ENCODE results near the gene COA4.

COA4 gene

DNA sequence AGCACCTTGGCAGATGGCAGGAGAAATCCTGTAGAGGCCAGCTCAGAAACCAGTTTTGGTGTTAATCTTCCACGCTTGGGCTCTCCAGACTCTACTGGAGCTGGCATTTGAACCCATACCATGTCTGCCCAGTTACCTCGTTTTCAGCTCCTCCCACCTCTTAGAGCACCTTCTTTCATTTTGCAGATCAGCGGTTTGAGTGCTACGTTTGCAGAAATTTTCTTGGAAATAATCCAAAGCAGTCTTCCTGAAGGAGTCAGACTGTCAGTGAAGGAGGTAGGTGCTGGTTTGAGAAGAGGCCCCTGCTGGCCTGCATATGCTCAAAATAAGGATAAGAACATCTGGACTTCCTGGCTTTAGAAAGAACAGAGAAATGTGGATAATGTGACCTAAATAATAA, 13.7 kb downstream of the COA4 start:
- no peak for DNase-seq (ENCODE audit: low read depth)

DNA sequence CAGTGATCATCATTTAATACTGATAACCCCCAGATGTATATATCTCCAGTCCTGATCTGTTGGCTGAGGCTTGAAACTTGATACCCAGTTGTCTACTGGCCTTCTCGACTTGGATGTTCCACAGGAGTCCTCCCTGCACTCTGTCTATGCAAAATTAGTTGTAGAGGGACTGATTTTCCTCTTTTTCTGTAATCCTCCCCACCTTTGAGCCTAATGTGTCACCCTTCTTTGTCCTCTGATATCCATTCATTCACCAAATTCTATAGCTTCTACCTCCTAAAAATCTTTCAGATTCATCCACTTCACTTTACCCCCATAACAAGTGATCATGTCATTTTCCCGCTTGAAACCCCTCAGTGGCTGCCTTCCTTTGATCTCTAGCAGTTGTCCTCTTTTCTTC, 16.4 kb downstream of the COA4 start:
- no peak for DNase-seq (ENCODE audit: low read depth)

DNA sequence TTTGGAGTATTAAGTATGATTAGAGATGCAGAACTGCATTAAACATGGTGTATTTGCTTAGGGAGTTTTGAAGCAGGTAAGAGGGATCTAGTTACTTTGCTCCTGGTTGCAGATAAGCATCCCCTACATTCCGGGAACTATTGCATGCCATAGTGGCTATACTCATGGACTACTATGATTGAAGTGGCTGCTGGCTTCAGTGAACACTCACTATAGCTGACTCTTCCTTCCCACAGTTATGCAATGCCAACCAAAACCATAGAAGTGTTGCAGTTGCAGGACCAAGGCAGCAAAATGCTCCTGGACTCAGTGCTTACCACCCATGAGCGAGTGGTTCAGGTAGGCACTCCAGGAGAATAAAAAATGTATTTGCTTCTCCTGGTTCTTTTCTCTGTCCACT, 17.0 kb downstream of the COA4 start:
- no peak for DNase-seq (ENCODE audit: low read depth)

DNA sequence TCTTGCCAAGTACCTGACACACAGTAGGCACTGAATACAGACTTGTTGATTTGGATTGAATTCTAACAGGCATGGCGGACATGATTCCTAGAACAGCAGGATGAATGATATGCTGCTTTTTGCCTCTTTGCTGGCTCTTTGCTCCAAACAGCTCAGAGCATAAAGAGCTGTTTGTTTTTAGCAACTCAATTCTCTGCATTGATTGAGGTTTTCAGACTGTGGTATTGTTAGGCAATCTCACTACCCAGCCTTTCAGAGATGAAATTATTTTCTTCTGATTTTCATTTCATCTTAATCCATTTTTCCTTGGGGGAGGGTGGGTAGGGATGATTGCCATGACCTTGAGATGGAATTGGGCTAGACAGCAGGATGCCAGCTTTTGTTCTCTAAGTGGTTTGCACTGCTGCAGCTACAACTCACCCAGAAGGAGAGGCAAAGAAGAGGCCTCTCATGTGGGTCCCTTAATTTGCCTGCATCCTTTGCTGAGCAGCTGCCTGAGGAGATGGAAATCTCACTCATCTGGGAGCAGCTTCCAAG, 20.5 kb downstream of the COA4 start:
- DNase-seq (ENCODE audit: low read depth): no peak

DNA sequence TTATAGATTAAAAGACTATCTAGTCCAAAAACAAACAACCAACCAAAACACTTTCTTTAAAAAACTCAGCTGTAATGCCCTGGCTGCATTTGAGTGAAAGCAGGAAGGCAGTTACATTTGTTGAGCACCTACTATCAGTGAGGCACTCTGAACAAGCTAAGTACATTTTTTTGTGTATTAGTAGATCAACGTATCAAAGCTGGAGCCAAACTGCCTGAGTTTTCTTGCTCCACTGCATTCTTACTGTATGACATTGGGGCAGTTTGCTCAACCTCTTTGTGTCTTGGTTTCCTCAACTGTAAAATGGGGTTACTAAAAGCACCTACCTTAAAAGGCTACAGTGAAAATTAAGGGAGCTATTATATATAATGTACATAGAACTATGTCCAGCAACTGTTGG, 22.0 kb downstream of the COA4 start:
- DNase-seq (ENCODE audit: low read depth): no peak

DNA sequence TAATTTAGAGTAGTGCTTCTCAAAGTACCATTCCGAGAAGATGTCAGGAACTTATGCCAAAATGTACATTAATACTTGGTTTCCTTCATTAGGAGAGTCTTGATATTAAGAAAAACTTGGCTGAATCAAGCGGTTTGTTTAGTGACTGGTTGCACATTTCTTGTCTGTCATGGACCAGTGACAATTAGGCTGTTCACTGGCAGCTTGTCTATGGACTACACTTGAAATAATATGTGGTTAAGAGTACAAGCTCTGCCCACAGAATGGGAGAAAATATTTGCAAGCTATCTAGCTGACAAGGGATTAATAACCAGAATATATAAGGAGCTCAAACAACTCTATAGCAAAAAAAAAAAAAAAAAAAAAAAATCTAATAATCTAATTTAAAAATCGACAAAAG, 24.6 kb downstream of the COA4 start:
- no peak for DNase-seq (ENCODE audit: low read depth)

DNA sequence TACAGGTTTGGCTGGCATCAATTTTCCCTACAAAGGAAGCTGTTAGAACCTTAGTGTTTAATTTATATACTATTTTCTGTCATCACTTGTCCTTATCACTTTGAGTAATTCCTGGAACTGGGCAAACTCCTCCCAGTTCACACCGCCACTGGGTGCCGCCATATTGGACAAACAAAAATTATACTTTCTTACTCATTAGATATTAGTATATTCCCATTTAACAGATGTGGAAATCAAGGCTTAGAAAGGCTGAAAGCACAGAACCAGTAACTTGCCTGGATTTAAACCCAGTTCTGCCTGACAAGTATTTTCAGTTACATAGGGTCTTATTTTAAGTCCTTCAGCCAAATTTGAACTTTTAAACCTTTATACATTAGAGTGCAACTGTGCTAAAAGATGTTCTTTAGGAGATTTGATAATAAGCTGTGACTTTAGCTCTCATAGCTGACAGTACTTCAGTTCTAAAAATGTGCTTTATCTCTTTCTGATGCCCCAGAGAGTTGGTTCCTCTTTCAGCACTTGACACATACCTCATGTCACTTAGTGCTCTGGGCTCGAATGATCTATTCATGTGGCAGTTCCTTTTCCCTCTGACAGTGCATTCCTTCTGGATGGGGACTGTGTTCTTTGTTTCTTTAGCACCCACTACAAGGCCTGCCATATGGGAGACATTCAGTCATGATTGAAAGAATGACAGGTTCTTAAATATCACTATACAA, 25.4 kb downstream of the COA4 start:
- DNase-seq (ENCODE audit: low read depth): no peak

DNA sequence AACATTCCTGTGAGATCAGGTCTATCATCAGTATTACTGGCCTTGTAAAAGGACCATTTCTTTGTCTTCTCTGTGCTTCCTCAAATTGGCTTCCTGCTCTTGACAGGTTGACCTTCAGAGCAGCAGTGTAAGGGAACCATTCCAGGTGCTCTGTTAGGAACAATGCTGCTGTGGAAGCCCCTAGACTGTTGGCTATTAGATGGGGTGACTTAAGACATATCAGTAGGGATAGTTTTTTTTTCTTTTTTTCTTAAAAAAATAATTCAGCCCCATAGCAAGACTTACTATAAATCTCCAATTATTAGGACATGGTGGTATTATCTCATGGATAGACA, 37.6 kb downstream of the COA4 start:
- DNase-seq (ENCODE audit: low read depth): no peak

DNA sequence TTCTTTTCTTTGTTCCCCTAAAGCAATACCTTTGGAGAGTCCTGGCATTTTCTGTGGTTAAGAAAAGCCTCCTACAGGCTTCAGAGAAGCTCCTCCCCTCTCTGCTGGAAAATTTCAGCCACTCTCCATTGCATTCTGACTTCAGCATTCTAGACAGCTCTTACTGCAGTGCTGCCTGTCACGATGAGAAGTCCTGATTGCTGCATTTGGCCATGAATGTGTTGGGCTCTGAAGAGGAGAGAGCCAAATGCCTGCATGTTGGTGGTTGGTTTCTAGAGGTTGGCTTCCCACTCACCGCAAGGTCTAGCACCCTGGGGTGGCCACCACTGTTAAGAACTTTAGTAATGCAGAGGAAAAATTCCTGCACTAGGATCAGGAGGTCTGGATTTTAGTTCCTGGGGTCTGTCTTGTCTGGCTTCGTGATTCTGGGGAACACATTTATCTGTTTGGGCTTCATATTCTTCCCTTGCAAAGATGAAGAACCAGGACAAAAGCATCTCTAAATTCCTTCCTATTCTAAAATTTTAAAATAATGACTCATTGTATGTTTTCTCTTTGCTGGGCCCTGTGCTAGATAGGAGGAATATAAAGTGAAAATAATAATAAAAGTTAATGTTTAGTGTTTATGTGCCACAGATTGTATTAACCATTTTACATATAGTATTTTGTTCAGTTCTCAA, 38.1 kb downstream of the COA4 start:
- no peak for DNase-seq (ENCODE audit: low read depth)

DNA sequence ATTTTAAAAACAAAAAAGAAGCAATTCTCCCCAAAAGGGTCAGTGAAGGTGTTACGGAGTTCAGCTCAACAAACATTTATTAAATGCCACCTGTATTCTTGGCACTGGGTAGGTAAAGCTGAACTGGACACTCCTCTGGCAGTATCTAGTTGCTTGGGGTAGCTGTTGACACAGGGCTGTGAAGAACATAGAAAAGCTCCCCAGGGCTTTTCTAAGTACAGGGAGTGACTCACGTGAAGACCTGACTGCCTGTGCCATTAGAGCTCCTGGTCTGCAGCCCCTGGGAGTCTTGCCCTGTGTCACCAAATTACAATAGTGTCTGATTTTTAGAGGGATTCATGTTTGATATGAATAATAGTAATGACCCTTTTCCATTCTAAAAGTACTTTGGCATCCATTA, 43.6 kb downstream of the COA4 start:
- DNase-seq (ENCODE audit: low read depth): no peak

DNA sequence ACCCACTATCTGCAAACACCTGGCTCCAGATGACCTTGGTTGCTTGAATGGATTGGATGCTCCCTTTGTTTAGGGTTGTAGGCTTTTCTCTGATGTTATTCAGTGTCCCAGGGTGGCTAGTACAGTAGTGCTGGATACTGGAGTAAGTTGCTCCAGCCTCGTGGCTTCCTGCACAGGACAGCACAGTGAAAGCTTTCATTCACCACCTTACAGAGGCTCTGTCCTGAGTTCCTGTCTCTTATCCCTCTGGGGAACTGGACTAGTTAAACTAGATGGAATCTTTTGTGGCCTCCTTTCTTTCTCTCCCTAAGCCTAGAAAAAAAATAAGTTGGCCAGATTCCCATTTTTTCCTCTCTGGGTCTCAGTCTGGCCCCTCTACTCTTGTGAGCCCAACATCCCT, 46.4 kb downstream of the COA4 start:
- DNase-seq (ENCODE audit: low read depth): no peak

Data from fibroblast of gingiva (primary cell).